Upper lobe of left lung (tissue), 6 donors: ENCODE data around the gene PRND. TPM values are rescaled to one million over a fixed set of nuclear protein-coding genes. Genes with fewer than 3 reads are reported as not detected.

Experiments used
- ATAC-seq, 2 donors: fragments of 200-7000 bp; cut with Tn5 transposase; one replicate each; pipeline ENCODE4 v1.9.1; 2022; ENCODE audit warnings: mild to moderate bottlenecking in 2 of 2, moderate library complexity in 2 of 2; ENCODE audit not compliant: low FRiP score in 2 of 2
- DNase-seq, 2 donors: peaks; one replicate each; pipeline ENCODE4 v3.0.0-alpha.2; 2019 to 2020
- H3K27ac ChIP-seq, 4 donors: fragments of 200-600 bp; sonication (generic); one replicate each; pipeline ENCODE4 v1.5.1; 2016 to 2019
- H3K27me3 ChIP-seq, 4 donors: fragments of 200-600 bp; sonication (generic); one replicate each; pipeline ENCODE4 v1.5.1; 2017 to 2019
- H3K36me3 ChIP-seq, 4 donors: fragments of 200-600 bp; sonication (generic); one replicate each; pipeline ENCODE4 v1.5.1; 2016 to 2019
- H3K4me1 ChIP-seq, 4 donors: fragments of 200-600 bp; sonication (generic); one replicate each; pipeline ENCODE4 v1.5.1; 2018 to 2019
- H3K4me3 ChIP-seq, 4 donors: fragments of 200-600 bp; sonication (generic); one replicate each; pipeline ENCODE4 v1.5.1; 2017 to 2019; ENCODE audit warnings: mild to moderate bottlenecking in 2 of 4, moderate library complexity in 1 of 4
- H3K9me3 ChIP-seq, 4 donors: fragments of 200-600 bp; sonication (generic); one replicate each; pipeline ENCODE4 v1.5.1; 2018 to 2019
- EP300 ChIP-seq, 4 donors: sonication (generic); formaldehyde crosslinking; IDR thresholded peaks; one replicate each; pipeline ENCODE4 v1.5.1; 2017; ENCODE audit warnings: antibody characterized with exemption in 4 of 4, control low read depth in 2 of 4
- POLR2A ChIP-seq, 4 donors: fragments of 450-650 bp; IDR thresholded peaks; one replicate each; pipeline ENCODE4 v1.5.1; 2016 to 2017; ENCODE audit warnings: antibody characterized with exemption in 4 of 4, mild to moderate bottlenecking in 2 of 4
- POLR2AphosphoS5 ChIP-seq, 2 donors: sonication (generic); formaldehyde crosslinking; IDR thresholded peaks; one replicate each; pipeline ENCODE4 v1.5.1; 2017; ENCODE audit warnings: antibody characterized with exemption in 2 of 2
- WGBS, 2 donors: methylation state at CpG; one replicate each; pipeline ENCODE4 v1.1.5; 2017 to 2018; 5-methylcytosine and 5-hydroxymethylcytosine counted together
- total RNA-seq, 6 donors: library from RNA; depleted of rRNA in 4 of 6; stranded (reverse); fragments of >200 nt in 4 of 6; gene quantifications; one replicate each; pipeline versions ENCODE4 v1.1.0 to v1.2.1, GENCODE V29; 2016 to 2021
- TF ChIP-seq, protein P1 (sequence below), 6 experiments: fragments of 450-650 bp in 4 of 6; fragments of 200-600 bp in 2 of 6; sonication (generic) in 2 of 6; IDR thresholded peaks; one replicate each; pipeline ENCODE4 v1.5.1; 2016 to 2019; ENCODE audit warnings: antibody characterized with exemption in 6 of 6
- donor health status: DM: no; HTN: no; CAD: no; lungs with moderate emphysema.
- donor health status: DM: no; HTN: yes; CAD: no; lungs with severe emphysema.

Gene PRND
- total RNA-seq, 6 donors from 2014 or later = 0.20 TPM; not detected in 5

DNA sequence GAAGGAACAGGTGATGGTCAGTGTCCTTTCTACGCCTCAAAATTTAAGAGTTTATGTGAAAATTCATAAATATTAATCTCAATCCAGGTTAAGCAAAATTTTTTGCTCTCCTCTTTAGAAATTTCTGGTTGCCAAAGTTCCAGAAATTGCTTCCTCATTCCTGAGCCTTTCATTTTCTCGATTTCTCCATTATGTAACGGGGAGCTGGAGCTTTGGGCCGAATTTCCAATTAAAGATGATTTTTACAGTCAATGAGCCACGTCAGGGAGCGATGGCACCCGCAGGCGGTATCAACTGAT lies 35.8 kb upstream of the PRND start:
- no peaks in the 10 kb centered on the region for H3K9me3 ChIP-seq
- ATAC-seq = no peak
- WGBS, 2 donors = 14% methylated on average over 8 of the region's 8 CpGs
- H3K4me1 ChIP-seq = peaks cover 5 to 25% (median 18%) of the 10 kb centered on the region in 4 donors
- peak overlapping the region; percentile 80 to 86 (median 84) for H3K4me3 ChIP-seq
- no peaks in the 10 kb centered on the region for H3K36me3 ChIP-seq
- DNase-seq = no peak
- H3K27ac ChIP-seq = peak overlapping the region; percentile 93 to 97 (median 95)
- no peaks in the 10 kb centered on the region for H3K27me3 ChIP-seq
- no peak for TF ChIP-seq POLR2AphosphoS5 (IDR thresholded peaks at IDR 0.05)
- TF ChIP-seq, protein P1, sequence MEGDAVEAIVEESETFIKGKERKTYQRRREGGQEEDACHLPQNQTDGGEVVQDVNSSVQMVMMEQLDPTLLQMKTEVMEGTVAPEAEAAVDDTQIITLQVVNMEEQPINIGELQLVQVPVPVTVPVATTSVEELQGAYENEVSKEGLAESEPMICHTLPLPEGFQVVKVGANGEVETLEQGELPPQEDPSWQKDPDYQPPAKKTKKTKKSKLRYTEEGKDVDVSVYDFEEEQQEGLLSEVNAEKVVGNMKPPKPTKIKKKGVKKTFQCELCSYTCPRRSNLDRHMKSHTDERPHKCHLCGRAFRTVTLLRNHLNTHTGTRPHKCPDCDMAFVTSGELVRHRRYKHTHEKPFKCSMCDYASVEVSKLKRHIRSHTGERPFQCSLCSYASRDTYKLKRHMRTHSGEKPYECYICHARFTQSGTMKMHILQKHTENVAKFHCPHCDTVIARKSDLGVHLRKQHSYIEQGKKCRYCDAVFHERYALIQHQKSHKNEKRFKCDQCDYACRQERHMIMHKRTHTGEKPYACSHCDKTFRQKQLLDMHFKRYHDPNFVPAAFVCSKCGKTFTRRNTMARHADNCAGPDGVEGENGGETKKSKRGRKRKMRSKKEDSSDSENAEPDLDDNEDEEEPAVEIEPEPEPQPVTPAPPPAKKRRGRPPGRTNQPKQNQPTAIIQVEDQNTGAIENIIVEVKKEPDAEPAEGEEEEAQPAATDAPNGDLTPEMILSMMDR (IDR thresholded peaks at IDR 0.05) = peak in 1 of 6 experiments; percentile 7
- no peak for TF ChIP-seq EP300 (IDR thresholded peaks at IDR 0.05)
- TF ChIP-seq POLR2A (IDR thresholded peaks at IDR 0.05) = no peak

DNA sequence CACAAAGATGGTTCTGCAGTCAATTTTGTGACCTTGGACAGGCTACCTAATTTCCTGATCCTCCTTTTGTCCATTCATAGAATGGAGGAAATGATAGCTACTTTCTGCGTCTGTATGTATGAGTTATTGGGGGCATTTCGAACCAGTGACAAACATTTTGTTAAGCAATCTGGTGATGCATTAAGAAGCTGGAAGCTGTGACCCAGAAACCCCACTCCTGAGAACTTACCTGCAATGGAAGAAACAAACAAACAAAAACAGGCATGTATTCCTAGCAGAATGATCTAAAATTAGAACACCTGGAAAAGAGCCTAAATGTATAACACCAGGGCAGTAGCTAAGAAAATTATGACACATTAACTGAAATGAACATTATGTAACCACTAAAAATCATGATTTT lies 33.4 kb upstream of the PRND start:
- H3K27me3 ChIP-seq = no peaks in the 10 kb centered on the region
- WGBS, 2 donors = 62 to 70% methylated on average over 2 of the region's 2 CpGs
- H3K27ac ChIP-seq = no peak overlapping the region
- ATAC-seq = no peak
- H3K36me3 ChIP-seq = no peaks in the 10 kb centered on the region
- H3K4me3 ChIP-seq = no peak overlapping the region
- TF ChIP-seq POLR2AphosphoS5 (IDR thresholded peaks at IDR 0.05) (no peak), EP300 (IDR thresholded peaks at IDR 0.05) (no peak), POLR2A (IDR thresholded peaks at IDR 0.05) (no peak)
- TF ChIP-seq, protein P1 (IDR thresholded peaks at IDR 0.05) = no peak
- H3K4me1 ChIP-seq = peaks cover 5 to 32% (median 18%) of the 10 kb centered on the region in 4 donors
- no peak for DNase-seq
- no peaks in the 10 kb centered on the region for H3K9me3 ChIP-seq

DNA sequence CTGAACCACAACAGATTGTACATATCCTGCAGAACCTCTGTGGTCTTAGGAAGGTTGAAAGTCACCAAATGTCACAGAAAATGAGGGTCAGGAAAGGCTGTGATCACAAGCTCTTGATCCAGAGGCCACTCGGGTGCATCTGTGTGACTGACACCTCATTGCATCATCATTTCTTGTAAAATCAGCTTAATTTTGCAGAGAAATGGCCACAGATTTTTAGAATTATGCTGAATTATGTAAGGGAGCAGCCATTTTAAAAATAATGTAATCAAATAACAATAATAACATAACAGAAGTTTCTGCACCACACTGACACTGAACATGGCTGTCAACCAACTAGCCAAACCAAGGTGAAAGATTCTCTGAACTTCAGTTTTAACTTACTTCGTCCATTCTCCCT lies 32.5 kb upstream of the PRND start:
- WGBS, 2 donors = 56 to 61% methylated on average over 2 of the region's 2 CpGs
- no peak overlapping the region for H3K4me3 ChIP-seq

DNA sequence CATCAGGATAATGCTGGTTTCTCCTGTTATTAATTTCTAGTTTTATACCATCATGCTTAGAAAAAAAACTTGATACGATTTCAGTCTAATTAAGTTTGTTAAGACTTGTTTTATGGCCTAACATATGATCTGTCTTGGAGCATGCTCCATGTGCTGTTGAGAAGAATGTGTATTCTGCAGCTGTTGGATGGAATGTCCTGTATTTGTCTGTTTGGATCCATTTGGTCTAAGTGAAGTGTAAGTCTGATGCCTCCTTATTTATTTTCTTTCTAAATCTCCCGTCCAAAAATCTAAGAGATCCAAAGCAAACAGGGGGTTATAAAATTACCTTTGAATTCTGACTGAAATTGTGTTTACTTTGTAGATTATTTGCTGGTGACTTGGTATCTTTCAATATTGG lies 30.0 kb upstream of the PRND start:
- Histone ChIP-seq H3K4me3 (no peak overlapping the region), H3K36me3 (no peaks in the 10 kb centered on the region), H3K27ac (no peak overlapping the region), H3K9me3 (no peaks in the 10 kb centered on the region), H3K27me3 (no peaks in the 10 kb centered on the region), H3K4me1 (peaks cover 5 to 24% (median 12%) of the 10 kb centered on the region in 4 donors)
- ATAC-seq = no peak
- 59% methylated on average over 2 of the region's 2 CpGs for WGBS, 2 donors
- TF ChIP-seq POLR2AphosphoS5 (IDR thresholded peaks at IDR 0.05) (no peak), EP300 (IDR thresholded peaks at IDR 0.05) (no peak), POLR2A (IDR thresholded peaks at IDR 0.05) (no peak)
- TF ChIP-seq, protein P1 (IDR thresholded peaks at IDR 0.05) = no peak
- no peak for DNase-seq

More for the DNA sequence above, 32.5 kb upstream of the PRND start:
- TF ChIP-seq POLR2AphosphoS5 (IDR thresholded peaks at IDR 0.05) = no peak
- TF ChIP-seq, protein P1 (IDR thresholded peaks at IDR 0.05) = no peak
- TF ChIP-seq POLR2A (IDR thresholded peaks at IDR 0.05) = no peak
- no peak for TF ChIP-seq EP300 (IDR thresholded peaks at IDR 0.05)
- H3K27me3 ChIP-seq = no peaks in the 10 kb centered on the region
- peaks cover 5 to 32% (median 18%) of the 10 kb centered on the region in 4 donors for H3K4me1 ChIP-seq
- no peaks in the 10 kb centered on the region for H3K36me3 ChIP-seq
- H3K9me3 ChIP-seq = no peaks in the 10 kb centered on the region
- ATAC-seq = no peak
- no peak overlapping the region for H3K27ac ChIP-seq
- no peak for DNase-seq

DNA sequence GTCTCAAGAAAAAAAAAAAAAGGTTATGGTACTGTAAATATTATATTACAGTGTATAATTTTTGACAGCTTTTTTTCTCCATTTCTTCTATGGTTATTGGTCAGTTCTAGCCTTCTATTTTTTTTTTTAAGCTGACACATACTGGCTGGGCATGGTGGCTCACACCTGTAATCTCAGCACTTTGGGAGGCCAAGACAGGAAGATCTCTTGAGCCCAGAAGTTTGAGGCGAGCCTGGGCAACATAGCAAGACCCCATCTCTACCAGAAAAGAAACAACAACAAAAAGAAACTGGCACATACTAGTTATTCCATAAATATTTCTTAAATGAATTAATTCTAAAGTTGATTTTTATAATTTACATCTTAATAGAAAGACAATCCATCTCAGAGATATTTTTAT lies 27.6 kb upstream of the PRND start:
- WGBS, 2 donors = 96% methylated on average over 1 of the region's 1 CpG
- no peak for DNase-seq

More for the DNA sequence above, 27.6 kb upstream of the PRND start:
- H3K27ac ChIP-seq = no peak overlapping the region
- TF ChIP-seq POLR2AphosphoS5 (IDR thresholded peaks at IDR 0.05) (no peak), POLR2A (IDR thresholded peaks at IDR 0.05) (no peak), EP300 (IDR thresholded peaks at IDR 0.05) (no peak)
- TF ChIP-seq, protein P1 (IDR thresholded peaks at IDR 0.05) = no peak
- ATAC-seq = no peak
- no peaks in the 10 kb centered on the region for H3K27me3 ChIP-seq
- peaks cover 0 to 7% (median 3%) of the 10 kb centered on the region in 4 donors for H3K4me1 ChIP-seq
- no peak overlapping the region for H3K4me3 ChIP-seq
- no peaks in the 10 kb centered on the region for H3K9me3 ChIP-seq
- peaks cover 0 to 3% (median under 1%) of the 10 kb centered on the region in 4 donors for H3K36me3 ChIP-seq
